SK-N-SH (cell line): ENCODE measurements around the gene C16orf95. TPM values are rescaled to one million over a fixed set of nuclear protein-coding genes. Genes with fewer than 3 reads are reported as not detected.

Source experiments
- CTCF ChIA-PET: fragments of 300-600, 350-600 bp; formaldehyde crosslinking; extraction: SDS; loops from one replicate; lab custom pipeline; 2021; lab: Yijun Ruan, JAX
- POLR2A ChIA-PET: fragments of 350-600 bp; sonication (Branson Sonifier 250); formaldehyde crosslinking; extraction: SDS; loops from one replicate; lab custom pipeline; 2020; ENCODE audit warnings: antibody characterized with exemption, inconsistent platforms; lab: Yijun Ruan, JAX
- DNase-seq: peaks from one replicate; pipeline ENCODE4 v3.0.0; 2012
- H2AFZ ChIP-seq: fragments of 200-600 bp; sonication (generic); 2 replicates; pipeline ENCODE4 v1.8.1; 2016; ENCODE audit warnings: antibody characterized with exemption, mild to moderate bottlenecking, low read depth
- H3F3A ChIP-seq: fragments of 200-600 bp; sonication (generic); replicated peaks from 2 replicates; pipeline ENCODE3; 2016; ENCODE audit warnings: antibody characterized with exemption, mild to moderate bottlenecking; ENCODE audit not compliant: insufficient read depth
- H3K27ac ChIP-seq, 2 experiments: fragments of 200-500 bp in 1 of 2; fragments of 200-600 bp in 1 of 2; sonication (Bioruptor generic) in 1 of 2; sonication (generic), shearing (Covaris generic) in 1 of 2; 2 replicates each; pipeline versions ENCODE4 v1.5.1 to v1.6.1; 2014 to 2016; ENCODE audit warnings: low read depth in 2 of 2, inconsistent platforms in 1 of 2, low read length in 1 of 2, mild to moderate bottlenecking in 1 of 2, mixed read lengths in 1 of 2
- H3K27me3 ChIP-seq: fragments of 200-600 bp; sonication (generic), shearing (Covaris generic); 2 replicates; pipeline ENCODE4 v1.6.1; 2016; ENCODE audit warnings: mixed run types; ENCODE audit not compliant: insufficient read depth
- H3K36me3 ChIP-seq, 2 experiments: fragments of 200-500 bp in 1 of 2; fragments of 200-600 bp in 1 of 2; sonication (Bioruptor generic) in 1 of 2; sonication (generic) in 1 of 2; replicated peaks in 1 of 2; 2 replicates each; pipeline versions ENCODE3 to v1.5.1; 2014 to 2016; ENCODE audit warnings: low read length in 1 of 2, mild to moderate bottlenecking in 1 of 2; ENCODE audit not compliant: insufficient read depth in 2 of 2, control insufficient read depth in 1 of 2
- H3K4me1 ChIP-seq, 2 experiments: fragments of 200-500 bp in 1 of 2; fragments of 200-600 bp in 1 of 2; sonication (Bioruptor generic) in 1 of 2; sonication (generic), shearing (Covaris generic) in 1 of 2; 2 replicates each; pipeline versions ENCODE4 v1.5.1 to v1.6.1; 2014 to 2016; ENCODE audit warnings: low read depth in 1 of 2, low read length in 1 of 2, mixed run types in 1 of 2; ENCODE audit not compliant: insufficient read depth in 2 of 2, control insufficient read depth in 1 of 2
- H3K4me2 ChIP-seq: fragments of 200-600 bp; sonication (generic), shearing (Covaris generic); 2 replicates; pipeline ENCODE4 v1.6.1; 2017; ENCODE audit warnings: mixed run types
- H3K4me3 ChIP-seq, 2 experiments: fragments of 200-500 bp in 1 of 2; fragments of 200-600 bp in 1 of 2; sonication (Bioruptor generic) in 1 of 2; sonication (generic), shearing (Covaris generic) in 1 of 2; 2 replicates each; pipeline versions ENCODE4 v1.5.1 to v1.8.1; 2014 to 2016; ENCODE audit warnings: low read depth in 2 of 2, inconsistent platforms in 1 of 2, low read length in 1 of 2, mild to moderate bottlenecking in 1 of 2, mixed read lengths in 1 of 2, moderate library complexity in 1 of 2
- H3K79me2 ChIP-seq: fragments of 200-600 bp; sonication (generic); 2 replicates; pipeline ENCODE4 v1.8.1; 2017; ENCODE audit warnings: mild to moderate bottlenecking; ENCODE audit not compliant: insufficient read depth
- H3K9ac ChIP-seq: fragments of 200-600 bp; sonication (generic); 2 replicates; pipeline ENCODE4 v1.6.1; 2017; ENCODE audit warnings: mixed run types
- H3K9me2 ChIP-seq: fragments of 200-600 bp; sonication (generic); 2 replicates; pipeline ENCODE4 v1.6.1; 2017; ENCODE audit warnings: mixed run types
- H3K9me3 ChIP-seq: fragments of 200-600 bp; sonication (generic); 2 replicates; pipeline ENCODE4 v1.6.1; 2017; ENCODE audit warnings: mixed run types, mild to moderate bottlenecking, moderate library complexity
- H4K20me1 ChIP-seq: fragments of 200-600 bp; sonication (generic); 2 replicates; pipeline ENCODE4 v1.6.1; 2017; ENCODE audit warnings: mild to moderate bottlenecking, mixed run types; ENCODE audit not compliant: insufficient read depth
- CHD2 ChIP-seq: fragments of 150-350 bp; IDR thresholded peaks from 2 replicates; pipeline ENCODE4 v1.6.1; 2018; ENCODE audit warnings: low read length; ENCODE audit not compliant: partially characterized antibody
- ELF1 ChIP-seq: IDR thresholded peaks from 2 replicates; pipeline ENCODE4 v1.4.0; 2012
- FOSL2 ChIP-seq: IDR thresholded peaks from 2 replicates; pipeline ENCODE4 v1.4.0; 2012; ENCODE audit warnings: low read depth, mild to moderate bottlenecking, moderate library complexity, borderline replicate concordance
- FOXJ3 ChIP-seq: sonication (generic); formaldehyde crosslinking; IDR thresholded peaks from 2 replicates; pipeline ENCODE4 v1.5.1; 2020; ENCODE audit warnings: mild to moderate bottlenecking, missing genetic modification reagents
- FOXM1 ChIP-seq: IDR thresholded peaks from 2 replicates; pipeline ENCODE4 v1.4.0; 2012; ENCODE audit warnings: low read depth, mild to moderate bottlenecking
- GABPA ChIP-seq: IDR thresholded peaks from 2 replicates; pipeline ENCODE4 v1.4.0; 2012; ENCODE audit warnings: low read depth, mild to moderate bottlenecking
- GATA2 ChIP-seq: sonication (generic); formaldehyde crosslinking; IDR thresholded peaks from 2 replicates; pipeline ENCODE4 v1.5.0; 2020; ENCODE audit warnings: mild to moderate bottlenecking, missing genetic modification reagents
- JUND ChIP-seq: IDR thresholded peaks from 2 replicates; pipeline ENCODE4 v1.4.0; 2012
- MEF2A ChIP-seq: IDR thresholded peaks from 2 replicates; pipeline ENCODE4 v1.4.0; 2012; ENCODE audit warnings: low read depth, borderline replicate concordance
- MXI1 ChIP-seq: IDR thresholded peaks from 2 replicates; pipeline ENCODE4 v1.6.1; 2012; ENCODE audit warnings: mild to moderate bottlenecking, low read depth, low read length, improper control_type of control experiment
- NRF1 ChIP-seq: IDR thresholded peaks from 2 replicates; pipeline ENCODE4 v1.6.1; 2012; ENCODE audit warnings: low read depth, mild to moderate bottlenecking, low read length
- POLR2AphosphoS5 ChIP-seq: IDR thresholded peaks from 2 replicates; pipeline ENCODE4 v1.6.1; 2012; ENCODE audit warnings: low read depth, low read length
- RCOR1 ChIP-seq: fragments of 150-350 bp; IDR thresholded peaks from 2 replicates; pipeline ENCODE4 v1.6.1; 2017; ENCODE audit warnings: antibody characterized with exemption, low read length
- RFX5 ChIP-seq: IDR thresholded peaks from 2 replicates; pipeline ENCODE4 v1.6.1; 2012; ENCODE audit warnings: mild to moderate bottlenecking, improper control_type of control experiment, low read length
- SIN3A ChIP-seq: IDR thresholded peaks from 2 replicates; pipeline ENCODE4 v1.6.1; 2012; ENCODE audit warnings: low read depth, mild to moderate bottlenecking, low read length, moderate library complexity, borderline replicate concordance
- SMC3 ChIP-seq: IDR thresholded peaks from 2 replicates; pipeline ENCODE4 v1.6.1; 2012; ENCODE audit warnings: low read depth, low read length, improper control_type of control experiment
- TAF1 ChIP-seq: IDR thresholded peaks from 2 replicates; pipeline ENCODE4 v1.6.1; 2012; ENCODE audit warnings: low read depth, mild to moderate bottlenecking, low read length, moderate library complexity, borderline replicate concordance
- TCF12 ChIP-seq: IDR thresholded peaks from 2 replicates; pipeline ENCODE4 v1.4.0; 2012
- TEAD4 ChIP-seq: IDR thresholded peaks from 2 replicates; pipeline ENCODE4 v1.4.0; 2012; ENCODE audit warnings: mild to moderate bottlenecking, borderline replicate concordance; ENCODE audit not compliant: insufficient read depth
- WGBS: methylation state at CpG from one replicate; pipeline ENCODE4 v1.1.6; 2017; ENCODE audit warnings: low lambda C conversion rate; 5-methylcytosine and 5-hydroxymethylcytosine counted together
- polyA plus RNA-seq, 3 experiments: library from polyadenylated mRNA; depleted of rRNA; stranded (reverse); fragments of >200 nt; gene quantifications; 2 replicates each; pipeline ENCODE4 v1.2.3, GENCODE V29; 2012
- TF ChIP-seq, protein P1 (sequence below): fragments of 150-350 bp; IDR thresholded peaks from 2 replicates; pipeline ENCODE4 v1.6.1; 2017; ENCODE audit warnings: antibody characterized with exemption, low read length, low read depth, borderline replicate concordance
- TF ChIP-seq, protein P2 (sequence below): fragments of 150-350 bp; IDR thresholded peaks from 2 replicates; pipeline ENCODE4 v1.6.1; 2016; ENCODE audit warnings: mild to moderate bottlenecking, low read depth, low read length
- TF ChIP-seq, protein P3 (sequence below): IDR thresholded peaks from 2 replicates; pipeline ENCODE4; 2012
- TF ChIP-seq, protein P4 (sequence below): IDR thresholded peaks from 2 replicates; pipeline ENCODE4 v1.4.0; 2012; ENCODE audit warnings: low read depth
- TF ChIP-seq, protein P5 (sequence below): fragments of 200-600 bp; sonication (generic); IDR thresholded peaks from 2 replicates; pipeline ENCODE4 v1.6.1; 2017; ENCODE audit warnings: antibody characterized with exemption, mild to moderate bottlenecking, moderate library complexity

C16orf95 gene
- polyA plus RNA-seq, 1 of the 3 experiments (the other 2 are of a cell fraction): 5.0 TPM

DNA sequence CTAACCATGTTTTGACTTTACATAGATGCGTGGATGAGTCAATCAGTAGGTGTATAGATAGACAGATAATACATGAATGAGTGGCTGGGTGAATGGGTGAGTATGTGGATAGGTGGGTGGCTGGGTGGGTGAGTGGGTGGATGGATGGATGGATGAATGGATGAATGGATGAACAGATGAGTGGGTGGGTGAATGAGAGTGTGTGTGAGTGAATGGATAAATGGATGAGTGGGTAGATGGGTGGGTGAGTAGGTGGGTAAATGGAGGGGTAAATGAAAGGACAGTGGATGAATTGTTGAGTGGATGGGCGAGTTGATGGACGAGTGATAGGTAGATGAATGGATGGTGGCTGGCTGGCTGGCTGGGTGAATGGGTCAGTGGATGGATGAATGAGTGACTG, 23.2 kb downstream of the C16orf95 start:
- no peak for DNase-seq
- ChIA-PET POLR2A (no interaction called here), CTCF (interaction anchor here (3.0 kb wide), 1 partner anchor 91 kb away, joined by 11 read pairs; no protein-coding TSS in a partner anchor)
- H3K9ac ChIP-seq: no peak overlapping the region
- no peaks in the 10 kb centered on the region for H3F3A ChIP-seq
- H3K79me2 ChIP-seq: no peaks in the 10 kb centered on the region
- no peaks in the 10 kb centered on the region for H3K4me1 ChIP-seq
- no peaks in the 10 kb centered on the region for H3K9me2 ChIP-seq
- no peaks in the 10 kb centered on the region for H3K27me3 ChIP-seq
- H4K20me1 ChIP-seq: no peaks in the 10 kb centered on the region
- no peak for TF ChIP-seq RFX5
- TF ChIP-seq TEAD4: no peak
- no peak for TF ChIP-seq NRF1
- TF ChIP-seq GABPA: no peak
- no peak for TF ChIP-seq TCF12
- TF ChIP-seq CHD2: no peak
- TF ChIP-seq, protein P1, sequence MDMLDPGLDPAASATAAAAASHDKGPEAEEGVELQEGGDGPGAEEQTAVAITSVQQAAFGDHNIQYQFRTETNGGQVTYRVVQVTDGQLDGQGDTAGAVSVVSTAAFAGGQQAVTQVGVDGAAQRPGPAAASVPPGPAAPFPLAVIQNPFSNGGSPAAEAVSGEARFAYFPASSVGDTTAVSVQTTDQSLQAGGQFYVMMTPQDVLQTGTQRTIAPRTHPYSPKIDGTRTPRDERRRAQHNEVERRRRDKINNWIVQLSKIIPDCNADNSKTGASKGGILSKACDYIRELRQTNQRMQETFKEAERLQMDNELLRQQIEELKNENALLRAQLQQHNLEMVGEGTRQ: no peak
- TF ChIP-seq, protein P2, sequence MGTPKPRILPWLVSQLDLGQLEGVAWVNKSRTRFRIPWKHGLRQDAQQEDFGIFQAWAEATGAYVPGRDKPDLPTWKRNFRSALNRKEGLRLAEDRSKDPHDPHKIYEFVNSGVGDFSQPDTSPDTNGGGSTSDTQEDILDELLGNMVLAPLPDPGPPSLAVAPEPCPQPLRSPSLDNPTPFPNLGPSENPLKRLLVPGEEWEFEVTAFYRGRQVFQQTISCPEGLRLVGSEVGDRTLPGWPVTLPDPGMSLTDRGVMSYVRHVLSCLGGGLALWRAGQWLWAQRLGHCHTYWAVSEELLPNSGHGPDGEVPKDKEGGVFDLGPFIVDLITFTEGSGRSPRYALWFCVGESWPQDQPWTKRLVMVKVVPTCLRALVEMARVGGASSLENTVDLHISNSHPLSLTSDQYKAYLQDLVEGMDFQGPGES: no peak
- no peak for TF ChIP-seq MEF2A
- TF ChIP-seq, protein P3, sequence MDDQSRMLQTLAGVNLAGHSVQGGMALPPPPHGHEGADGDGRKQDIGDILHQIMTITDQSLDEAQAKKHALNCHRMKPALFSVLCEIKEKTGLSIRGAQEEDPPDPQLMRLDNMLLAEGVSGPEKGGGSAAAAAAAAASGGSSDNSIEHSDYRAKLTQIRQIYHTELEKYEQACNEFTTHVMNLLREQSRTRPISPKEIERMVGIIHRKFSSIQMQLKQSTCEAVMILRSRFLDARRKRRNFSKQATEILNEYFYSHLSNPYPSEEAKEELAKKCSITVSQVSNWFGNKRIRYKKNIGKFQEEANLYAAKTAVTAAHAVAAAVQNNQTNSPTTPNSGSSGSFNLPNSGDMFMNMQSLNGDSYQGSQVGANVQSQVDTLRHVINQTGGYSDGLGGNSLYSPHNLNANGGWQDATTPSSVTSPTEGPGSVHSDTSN: no peak
- no peak for TF ChIP-seq GATA2 (CRISPR knock-in tag)
- TF ChIP-seq TAF1: no peak
- TF ChIP-seq FOXM1: no peak
- no peak for TF ChIP-seq POLR2AphosphoS5
- no peak for TF ChIP-seq RCOR1
- TF ChIP-seq SMC3: no peak
- no peak for TF ChIP-seq JUND
- no peak overlapping the region for H3K4me2 ChIP-seq
- H3K9me3 ChIP-seq: no peaks in the 10 kb centered on the region
- H3K27ac ChIP-seq: no peak overlapping the region
- H3K36me3 ChIP-seq: no peaks in the 10 kb centered on the region
- 46% methylated on average over 3 of the region's 3 CpGs for WGBS
- no peak overlapping the region for H3K4me3 ChIP-seq
- H2AFZ ChIP-seq: no peak overlapping the region

DNA sequence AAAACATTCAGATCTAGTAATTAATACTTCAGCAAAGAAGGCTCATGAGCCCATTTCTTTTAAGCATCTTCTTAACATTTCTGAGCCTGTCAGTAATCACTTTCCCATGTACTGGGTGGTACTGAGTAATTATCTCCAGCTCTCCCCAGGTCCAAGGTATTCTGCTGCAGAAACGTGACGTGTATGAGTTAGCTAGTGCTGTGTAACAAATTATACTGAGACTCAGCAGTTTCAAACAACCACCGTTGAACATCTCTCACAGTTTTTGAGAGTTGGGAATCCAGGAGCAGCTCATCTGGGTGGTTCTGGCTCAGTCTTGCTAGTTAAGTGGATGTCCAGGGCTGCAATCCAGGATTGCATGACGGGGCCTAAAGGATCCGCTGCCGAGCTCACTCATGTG, 25.2 kb downstream of the C16orf95 start:
- Histone ChIP-seq H3K79me2 (no peaks in the 10 kb centered on the region), H3F3A (no peaks in the 10 kb centered on the region), H3K4me2 (no peak overlapping the region), H2AFZ (no peak overlapping the region), H3K9me3 (no peaks in the 10 kb centered on the region), H3K9me2 (no peaks in the 10 kb centered on the region), H3K36me3 (no peaks in the 10 kb centered on the region), H3K27me3 (no peaks in the 10 kb centered on the region), H3K9ac (no peak overlapping the region), H3K4me3 (no peak overlapping the region), H4K20me1 (no peaks in the 10 kb centered on the region), H3K4me1 (no peaks in the 10 kb centered on the region), H3K27ac (no peak overlapping the region)
- CTCF ChIA-PET: interaction anchor here (1.3 to 3.0 kb wide), 2 partner anchors 13 to 89 kb away, joined by 4 to 11 read pairs; no protein-coding TSS in a partner anchor
- POLR2A ChIA-PET: no interaction called here
- WGBS: 72% methylated on average over 6 of the region's 6 CpGs
- no peak for DNase-seq
- TF ChIP-seq CHD2 (no peak), TEAD4 (no peak), SIN3A (no peak), ELF1 (no peak), FOXJ3 (CRISPR knock-in tag) (no peak), FOSL2 (no peak), MXI1 (no peak), SMC3 (no peak), TAF1 (no peak)
- TF ChIP-seq, protein P4, sequence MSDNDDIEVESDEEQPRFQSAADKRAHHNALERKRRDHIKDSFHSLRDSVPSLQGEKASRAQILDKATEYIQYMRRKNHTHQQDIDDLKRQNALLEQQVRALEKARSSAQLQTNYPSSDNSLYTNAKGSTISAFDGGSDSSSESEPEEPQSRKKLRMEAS: no peak
- TF ChIP-seq, protein P1: no peak
- TF ChIP-seq, protein P5, sequence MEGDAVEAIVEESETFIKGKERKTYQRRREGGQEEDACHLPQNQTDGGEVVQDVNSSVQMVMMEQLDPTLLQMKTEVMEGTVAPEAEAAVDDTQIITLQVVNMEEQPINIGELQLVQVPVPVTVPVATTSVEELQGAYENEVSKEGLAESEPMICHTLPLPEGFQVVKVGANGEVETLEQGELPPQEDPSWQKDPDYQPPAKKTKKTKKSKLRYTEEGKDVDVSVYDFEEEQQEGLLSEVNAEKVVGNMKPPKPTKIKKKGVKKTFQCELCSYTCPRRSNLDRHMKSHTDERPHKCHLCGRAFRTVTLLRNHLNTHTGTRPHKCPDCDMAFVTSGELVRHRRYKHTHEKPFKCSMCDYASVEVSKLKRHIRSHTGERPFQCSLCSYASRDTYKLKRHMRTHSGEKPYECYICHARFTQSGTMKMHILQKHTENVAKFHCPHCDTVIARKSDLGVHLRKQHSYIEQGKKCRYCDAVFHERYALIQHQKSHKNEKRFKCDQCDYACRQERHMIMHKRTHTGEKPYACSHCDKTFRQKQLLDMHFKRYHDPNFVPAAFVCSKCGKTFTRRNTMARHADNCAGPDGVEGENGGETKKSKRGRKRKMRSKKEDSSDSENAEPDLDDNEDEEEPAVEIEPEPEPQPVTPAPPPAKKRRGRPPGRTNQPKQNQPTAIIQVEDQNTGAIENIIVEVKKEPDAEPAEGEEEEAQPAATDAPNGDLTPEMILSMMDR: no peak
